OCI-LY7 (cell line): ENCODE measurements around the gene PRRT4.

ENCODE experiments used
- EZH2phosphoT487 ChIP-seq: fragments of 200-600 bp; sonication (generic); IDR thresholded peaks from 2 replicates; pipeline ENCODE4 v1.6.1; 2018; ENCODE audit warnings: low read depth, borderline replicate concordance, mild to moderate bottlenecking, mixed run types, antibody characterized with exemption, low read length, moderate library complexity, mixed read lengths
- TF ChIP-seq, protein P1 (sequence below): fragments of 200-600 bp; sonication (generic); conservative IDR thresholded peaks from 2 replicates; pipeline ENCODE4 v1.5.1; 2014; ENCODE audit warnings: mild to moderate bottlenecking, antibody characterized with exemption, low read length, moderate library complexity, mixed read lengths

DNA sequence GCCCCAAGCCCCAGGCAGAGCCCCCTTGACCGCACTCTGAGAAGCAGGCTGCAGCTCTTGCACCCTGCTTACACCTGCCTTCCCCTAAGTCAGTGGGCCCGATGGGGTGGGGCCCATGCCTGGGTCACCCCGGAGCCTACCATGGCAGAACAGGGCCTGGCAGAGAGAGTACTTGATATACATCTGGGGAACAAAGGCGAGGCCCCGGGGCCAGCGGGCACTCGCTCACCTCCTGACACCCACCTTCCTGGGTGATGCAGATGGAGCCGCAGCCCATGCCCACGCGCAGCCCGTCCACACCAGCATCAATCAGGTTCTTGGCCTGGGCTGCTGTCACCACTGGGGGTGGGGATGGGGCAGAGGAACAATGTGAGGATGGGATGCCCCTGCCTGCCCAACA lies 34.9 kb upstream of the PRRT4 start:
- TF ChIP-seq, protein P1, sequence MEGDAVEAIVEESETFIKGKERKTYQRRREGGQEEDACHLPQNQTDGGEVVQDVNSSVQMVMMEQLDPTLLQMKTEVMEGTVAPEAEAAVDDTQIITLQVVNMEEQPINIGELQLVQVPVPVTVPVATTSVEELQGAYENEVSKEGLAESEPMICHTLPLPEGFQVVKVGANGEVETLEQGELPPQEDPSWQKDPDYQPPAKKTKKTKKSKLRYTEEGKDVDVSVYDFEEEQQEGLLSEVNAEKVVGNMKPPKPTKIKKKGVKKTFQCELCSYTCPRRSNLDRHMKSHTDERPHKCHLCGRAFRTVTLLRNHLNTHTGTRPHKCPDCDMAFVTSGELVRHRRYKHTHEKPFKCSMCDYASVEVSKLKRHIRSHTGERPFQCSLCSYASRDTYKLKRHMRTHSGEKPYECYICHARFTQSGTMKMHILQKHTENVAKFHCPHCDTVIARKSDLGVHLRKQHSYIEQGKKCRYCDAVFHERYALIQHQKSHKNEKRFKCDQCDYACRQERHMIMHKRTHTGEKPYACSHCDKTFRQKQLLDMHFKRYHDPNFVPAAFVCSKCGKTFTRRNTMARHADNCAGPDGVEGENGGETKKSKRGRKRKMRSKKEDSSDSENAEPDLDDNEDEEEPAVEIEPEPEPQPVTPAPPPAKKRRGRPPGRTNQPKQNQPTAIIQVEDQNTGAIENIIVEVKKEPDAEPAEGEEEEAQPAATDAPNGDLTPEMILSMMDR = no peak
- TF ChIP-seq EZH2phosphoT487 = no peak
